Stimulated activated CD8-positive, alpha-beta memory T cell treated with anti-CD3 and anti-CD28 coated beads, Interleukin-4, amount 100 ng/mL, for 48 hours (primary cell): ENCODE data around the gene PRPF6.
A peak's percentile ranks its signal among the peaks of the same experiment; 100 is the strongest.

Experiments used
- DNase-seq: peaks from one replicate; pipeline ENCODE4 v3.0.0-alpha.2; 2020

The PRPF6 gene

GRCh38 chr20:63945921-63946920, 34.7 kb upstream of the PRPF6 start:
- no peak for DNase-seq

GRCh38 chr20:63946986-63947637, 33.8 kb upstream of the PRPF6 start:
- no peak for DNase-seq

- DNase-seq = peak; percentile 49
Measured at GRCh38 chr20:63947638-63948456, 33.1 kb upstream of the PRPF6 start.

- DNase-seq = no peak
Measured at GRCh38 chr20:63950701-63951397, 30.1 kb upstream of the PRPF6 start.

- no peak for DNase-seq
Measured at GRCh38 chr20:63951398-63952209, 29.3 kb upstream of the PRPF6 start.

- no peak for DNase-seq
Measured at GRCh38 chr20:63952210-63952535, 28.8 kb upstream of the PRPF6 start.

- no peak for DNase-seq
Measured at GRCh38 chr20:63952769-63953168, 28.2 kb upstream of the PRPF6 start.

- no peak for DNase-seq
Measured at GRCh38 chr20:63953764-63954429, 27.0 kb upstream of the PRPF6 start.

- DNase-seq = no peak
Measured at GRCh38 chr20:63955281-63955826, 25.6 kb upstream of the PRPF6 start.

- peak; percentile 91 for DNase-seq
Measured at GRCh38 chr20:63955827-63956663, 24.9 kb upstream of the PRPF6 start, which contains the start of gene UCKL1. UCKL1 (minus strand) TSS chr20:63956416; CDS start chr20:63956372, 44 bp downstream.

GRCh38 chr20:63956664-63957003, 24.3 kb upstream of the PRPF6 start:
- no peak for DNase-seq

GRCh38 chr20:63957004-63957689, 23.8 kb upstream of the PRPF6 start:
- peak; percentile 80 for DNase-seq

GRCh38 chr20:63957690-63958441, 23.1 kb upstream of the PRPF6 start:
- peak; percentile 66 for DNase-seq

GRCh38 chr20:63958471-63958870, 22.5 kb upstream of the PRPF6 start:
- no peak for DNase-seq

- DNase-seq = no peak
Measured at GRCh38 chr20:63958964-63959698, 21.8 kb upstream of the PRPF6 start.

- no peak for DNase-seq
Measured at GRCh38 chr20:63959699-63960075, 21.2 kb upstream of the PRPF6 start.
